ENCODE data around the gene CR1.

Gene CR1

DNA sequence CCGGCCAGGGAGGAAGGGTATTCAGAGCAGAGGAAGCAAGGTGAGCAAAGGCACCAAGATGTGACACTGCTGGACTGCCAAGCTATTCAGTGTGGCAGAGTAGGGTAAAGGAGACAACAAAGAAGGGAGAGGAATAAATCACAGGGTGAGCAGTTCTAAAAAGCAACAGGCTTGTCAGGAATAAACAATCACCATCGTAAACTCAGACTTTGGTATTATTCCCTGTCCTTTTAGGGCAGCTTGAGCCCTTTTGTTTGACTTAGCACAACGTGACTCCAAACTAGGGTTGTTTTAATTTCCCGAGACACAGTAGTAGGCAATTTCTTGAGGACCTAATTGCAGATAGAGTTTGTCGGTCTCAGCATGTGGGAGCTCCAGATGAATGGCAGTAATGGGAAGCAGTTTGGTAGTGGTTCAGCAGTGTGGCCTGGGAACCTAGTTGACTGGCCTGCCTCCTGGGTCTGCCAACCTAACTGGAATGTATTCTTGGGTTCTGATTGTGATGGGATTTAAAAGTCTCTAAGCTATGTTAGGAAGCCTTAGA is 153.3 kb downstream of the CR1 start:
- TF ChIP-seq, protein P1, sequence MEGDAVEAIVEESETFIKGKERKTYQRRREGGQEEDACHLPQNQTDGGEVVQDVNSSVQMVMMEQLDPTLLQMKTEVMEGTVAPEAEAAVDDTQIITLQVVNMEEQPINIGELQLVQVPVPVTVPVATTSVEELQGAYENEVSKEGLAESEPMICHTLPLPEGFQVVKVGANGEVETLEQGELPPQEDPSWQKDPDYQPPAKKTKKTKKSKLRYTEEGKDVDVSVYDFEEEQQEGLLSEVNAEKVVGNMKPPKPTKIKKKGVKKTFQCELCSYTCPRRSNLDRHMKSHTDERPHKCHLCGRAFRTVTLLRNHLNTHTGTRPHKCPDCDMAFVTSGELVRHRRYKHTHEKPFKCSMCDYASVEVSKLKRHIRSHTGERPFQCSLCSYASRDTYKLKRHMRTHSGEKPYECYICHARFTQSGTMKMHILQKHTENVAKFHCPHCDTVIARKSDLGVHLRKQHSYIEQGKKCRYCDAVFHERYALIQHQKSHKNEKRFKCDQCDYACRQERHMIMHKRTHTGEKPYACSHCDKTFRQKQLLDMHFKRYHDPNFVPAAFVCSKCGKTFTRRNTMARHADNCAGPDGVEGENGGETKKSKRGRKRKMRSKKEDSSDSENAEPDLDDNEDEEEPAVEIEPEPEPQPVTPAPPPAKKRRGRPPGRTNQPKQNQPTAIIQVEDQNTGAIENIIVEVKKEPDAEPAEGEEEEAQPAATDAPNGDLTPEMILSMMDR (conservative IDR thresholded peaks at IDR 0.05; ENCODE audit: low read depth, low read length) = no peak
- no peak for DNase-seq (ENCODE audit: low read depth)
- H3K4me3 ChIP-seq (ENCODE audit: low read depth, low read length) = no peak overlapping the region

GRCh38 chr1:207649865-207650580 is 154.1 kb downstream of the CR1 start:
- no peak overlapping the region for H3K4me3 ChIP-seq (ENCODE audit: low read depth, low read length)
- no peak for DNase-seq (ENCODE audit: low read depth)
- TF ChIP-seq, protein P1 (conservative IDR thresholded peaks at IDR 0.05; ENCODE audit: low read depth, low read length) = no peak

DNA sequence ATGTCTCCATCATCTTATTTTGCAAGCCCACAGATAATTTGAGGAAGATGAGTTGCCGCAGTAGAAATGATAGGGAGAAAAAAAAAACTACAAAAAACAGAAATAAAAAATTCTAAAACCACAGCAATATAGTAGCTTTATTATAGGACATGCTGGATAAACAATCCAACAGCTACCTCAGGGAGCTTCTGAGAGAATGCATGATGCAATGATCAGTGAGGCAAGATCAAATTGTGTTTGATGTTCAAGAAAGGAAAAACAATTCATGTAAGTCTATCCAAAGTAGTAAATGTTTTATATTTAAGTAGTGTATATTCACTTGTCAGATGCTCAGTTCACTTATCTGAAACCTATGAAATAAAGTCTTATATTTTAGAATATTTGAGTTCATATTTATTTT is 155.6 kb downstream of the CR1 start:
- H3K4me3 ChIP-seq (ENCODE audit: low read depth, low read length) = no peak overlapping the region
- TF ChIP-seq, protein P1 (conservative IDR thresholded peaks at IDR 0.05; ENCODE audit: low read depth, low read length) = no peak
- DNase-seq (ENCODE audit: low read depth) = peak; percentile 6

DNA sequence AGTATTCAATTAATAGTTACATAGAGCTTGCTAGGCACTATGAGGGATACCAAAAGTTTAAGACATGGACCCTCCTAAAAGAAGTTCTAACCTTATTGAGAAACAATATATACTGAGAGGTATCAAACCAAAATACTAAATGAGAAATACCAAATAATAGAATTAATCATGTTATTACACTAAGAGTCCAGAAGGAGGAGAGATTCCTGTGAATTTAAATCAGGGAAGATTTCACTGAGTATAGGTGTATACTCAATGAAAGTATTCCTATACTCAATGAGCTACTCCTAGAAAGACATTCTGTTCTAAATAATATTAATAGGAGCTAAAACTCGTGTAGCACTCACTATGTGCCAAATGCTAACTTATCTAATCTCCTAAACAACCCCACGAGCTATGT is 158.4 kb downstream of the CR1 start:
- DNase-seq (ENCODE audit: low read depth) = peak; percentile 17
- TF ChIP-seq, protein P1 (conservative IDR thresholded peaks at IDR 0.05; ENCODE audit: low read depth, low read length) = no peak
- H3K4me3 ChIP-seq (ENCODE audit: low read depth, low read length) = no peak overlapping the region

GRCh38 chr1:207658408-207658807 is 162.5 kb downstream of the CR1 start:
- TF ChIP-seq, protein P1 (conservative IDR thresholded peaks at IDR 0.05; ENCODE audit: low read depth, low read length) = no peak
- DNase-seq (ENCODE audit: low read depth) = no peak
- no peak overlapping the region for H3K4me3 ChIP-seq (ENCODE audit: low read depth, low read length)

- no peak overlapping the region for H3K4me3 ChIP-seq (ENCODE audit: low read depth, low read length)
- no peak for DNase-seq (ENCODE audit: low read depth)
- TF ChIP-seq, protein P1 (conservative IDR thresholded peaks at IDR 0.05; ENCODE audit: low read depth, low read length) = no peak
Measured at GRCh38 chr1:207658904-207659485, 163.0 kb downstream of the CR1 start.

Data from choroid plexus epithelial cell (primary cell).